PC-9 (cell line): ENCODE results near the gene HOXC4.

Experiments used
- EZH2 ChIP-seq: fragments of 200-600 bp; sonication (generic); IDR thresholded peaks from 2 replicates; pipeline ENCODE4 v1.8.0; 2017; ENCODE audit warnings: antibody characterized with exemption, low read depth
- TF ChIP-seq, protein P1 (sequence below): fragments of 200-600 bp; sonication (generic); conservative IDR thresholded peaks from 2 replicates; pipeline ENCODE4 v1.6.1; 2017; ENCODE audit warnings: mixed run types, antibody characterized with exemption, mild to moderate bottlenecking, moderate library complexity

DNA sequence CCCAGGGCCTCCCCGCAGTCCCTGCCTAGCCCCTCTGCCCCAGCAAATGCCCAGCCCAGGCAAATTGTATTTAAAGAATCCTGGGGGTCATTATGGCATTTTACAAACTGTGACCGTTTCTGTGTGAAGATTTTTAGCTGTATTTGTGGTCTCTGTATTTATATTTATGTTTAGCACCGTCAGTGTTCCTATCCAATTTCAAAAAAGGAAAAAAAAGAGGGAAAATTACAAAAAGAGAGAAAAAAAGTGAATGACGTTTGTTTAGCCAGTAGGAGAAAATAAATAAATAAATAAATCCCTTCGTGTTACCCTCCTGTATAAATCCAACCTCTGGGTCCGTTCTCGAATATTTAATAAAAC is 23.2 kb upstream of the HOXC4 start:
- TF ChIP-seq, protein P1, sequence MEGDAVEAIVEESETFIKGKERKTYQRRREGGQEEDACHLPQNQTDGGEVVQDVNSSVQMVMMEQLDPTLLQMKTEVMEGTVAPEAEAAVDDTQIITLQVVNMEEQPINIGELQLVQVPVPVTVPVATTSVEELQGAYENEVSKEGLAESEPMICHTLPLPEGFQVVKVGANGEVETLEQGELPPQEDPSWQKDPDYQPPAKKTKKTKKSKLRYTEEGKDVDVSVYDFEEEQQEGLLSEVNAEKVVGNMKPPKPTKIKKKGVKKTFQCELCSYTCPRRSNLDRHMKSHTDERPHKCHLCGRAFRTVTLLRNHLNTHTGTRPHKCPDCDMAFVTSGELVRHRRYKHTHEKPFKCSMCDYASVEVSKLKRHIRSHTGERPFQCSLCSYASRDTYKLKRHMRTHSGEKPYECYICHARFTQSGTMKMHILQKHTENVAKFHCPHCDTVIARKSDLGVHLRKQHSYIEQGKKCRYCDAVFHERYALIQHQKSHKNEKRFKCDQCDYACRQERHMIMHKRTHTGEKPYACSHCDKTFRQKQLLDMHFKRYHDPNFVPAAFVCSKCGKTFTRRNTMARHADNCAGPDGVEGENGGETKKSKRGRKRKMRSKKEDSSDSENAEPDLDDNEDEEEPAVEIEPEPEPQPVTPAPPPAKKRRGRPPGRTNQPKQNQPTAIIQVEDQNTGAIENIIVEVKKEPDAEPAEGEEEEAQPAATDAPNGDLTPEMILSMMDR = no peak
- no peak for TF ChIP-seq EZH2
